ENCODE results near the gene EMILIN3.
A peak's percentile ranks its signal among the peaks of the same experiment; 100 is the strongest.
"Not testable (repeated sequence)": the region's sequence is repeated elsewhere in the genome, so short reads cannot be mapped to it uniquely, and the experiment has no call there.

Gene EMILIN3

GRCh38 chr20:41317546-41318270, 48.9 kb downstream of the EMILIN3 start, which contains the start of gene ZHX3:
ZHX3 (minus strand) TSS chr20:41317731; CDS start chr20:41204916, 112,815 bp downstream.
- peak; percentile 87 for DNase-seq (ENCODE audit: low read depth)

- DNase-seq (ENCODE audit: low read depth) = peak; percentile 93
Measured at GRCh38 chr20:41316602-41317545, 49.7 kb downstream of the EMILIN3 start.

- no peak for DNase-seq (ENCODE audit: low read depth)
Measured at GRCh38 chr20:41316051-41316450, 50.6 kb downstream of the EMILIN3 start.

GRCh38 chr20:41314386-41314785, 52.2 kb downstream of the EMILIN3 start:
- DNase-seq (ENCODE audit: low read depth) = no peak

- not testable (repeated sequence) for DNase-seq (ENCODE audit: low read depth)
Measured at GRCh38 chr20:41312009-41312408, 54.6 kb downstream of the EMILIN3 start.
